GM23338 (cell line): Measurements from ENCODE around the gene FKBP9. TPM values are rescaled to one million over a fixed set of nuclear protein-coding genes. Genes with fewer than 3 reads are reported as not detected.

Source experiments
- ATAC-seq: fragments of 200-7000 bp; cut with Tn5 transposase; 3 replicates; pipeline ENCODE4 v1.9.1; 2020
- DNase-seq: peaks from one replicate; pipeline ENCODE4 v3.0.0-alpha.2; 2015; ENCODE audit warnings: low spot score
- H2AFZ ChIP-seq: fragments of 200-600 bp; sonication (generic); 2 replicates; pipeline ENCODE4 v1.8.0; 2016; ENCODE audit warnings: antibody characterized with exemption, mild to moderate bottlenecking, moderate library complexity
- H3F3A ChIP-seq: fragments of 200-600 bp; sonication (generic); replicated peaks from 2 replicates; pipeline ENCODE4 v1.8.0; 2017; ENCODE audit warnings: antibody characterized with exemption, mixed run types, low read depth
- H3K27ac ChIP-seq: fragments of 200-600 bp; sonication (generic); 2 replicates; pipeline ENCODE4 v1.6.1; 2016; ENCODE audit warnings: low read depth
- H3K27me3 ChIP-seq: fragments of 200-600 bp; sonication (generic); 2 replicates; pipeline ENCODE4 v1.8.0; 2016; ENCODE audit warnings: mild to moderate bottlenecking, mixed run types, moderate library complexity; ENCODE audit not compliant: insufficient read depth
- H3K36me3 ChIP-seq: fragments of 200-600 bp; sonication (generic); 2 replicates; pipeline ENCODE4 v1.8.0; 2016; ENCODE audit warnings: mild to moderate bottlenecking; ENCODE audit not compliant: insufficient read depth
- H3K4me1 ChIP-seq: fragments of 200-600 bp; sonication (generic); 2 replicates; pipeline ENCODE4 v1.8.0; 2016; ENCODE audit warnings: mild to moderate bottlenecking, moderate library complexity; ENCODE audit not compliant: insufficient read depth
- H3K4me2 ChIP-seq: fragments of 200-600 bp; sonication (generic); 2 replicates; pipeline ENCODE4 v1.7.1; 2017; ENCODE audit warnings: mixed run types
- H3K4me3 ChIP-seq: fragments of 200-600 bp; sonication (generic); 2 replicates; pipeline ENCODE4 v1.6.1; 2016; ENCODE audit warnings: mixed run types
- H3K79me2 ChIP-seq: fragments of 200-600 bp; sonication (generic); replicated peaks from 2 replicates; pipeline ENCODE4 v1.8.0; 2017; ENCODE audit warnings: mild to moderate bottlenecking; ENCODE audit not compliant: insufficient read depth
- H3K9me2 ChIP-seq: fragments of 200-600 bp; sonication (generic); 2 replicates; pipeline ENCODE4 v1.8.0; 2017; ENCODE audit not compliant: insufficient read depth
- H4K20me1 ChIP-seq: fragments of 200-600 bp; sonication (generic); replicated peaks from 2 replicates; pipeline ENCODE4 v1.8.0; 2017; ENCODE audit warnings: mild to moderate bottlenecking; ENCODE audit not compliant: insufficient read depth
- H3K27ac Mint-ChIP-seq: 2 replicates; pipeline ENCODE4 v1.8.0; 2020; ENCODE audit warnings: inconsistent platforms, mild to moderate bottlenecking, moderate library complexity, mixed read lengths
- H3K27me3 Mint-ChIP-seq: 3 replicates; pipeline ENCODE4 v1.8.0; 2022; ENCODE audit warnings: low read depth, mild to moderate bottlenecking, moderate library complexity, mixed read lengths, inconsistent platforms; ENCODE audit not compliant: insufficient read depth, poor library complexity
- H3K36me3 Mint-ChIP-seq: 3 replicates; pipeline ENCODE4 v1.8.0; 2021; ENCODE audit warnings: low read depth, mild to moderate bottlenecking, inconsistent platforms, moderate library complexity, mixed read lengths
- H3K4me1 Mint-ChIP-seq: 3 replicates; pipeline ENCODE4 v1.8.0; 2020; ENCODE audit warnings: mild to moderate bottlenecking, inconsistent platforms, mixed read lengths
- H3K4me3 Mint-ChIP-seq: 3 replicates; pipeline ENCODE4 v1.8.0; 2021; ENCODE audit warnings: moderate library complexity, mild to moderate bottlenecking, inconsistent platforms, mixed read lengths
- H3K9me3 Mint-ChIP-seq: 3 replicates; pipeline ENCODE4 v1.8.0; 2020; ENCODE audit warnings: moderate library complexity, mild to moderate bottlenecking, inconsistent platforms, mixed read lengths
- CREB1 ChIP-seq: fragments of 250-450 bp; sonication (Bioruptor Pico); IDR thresholded peaks from 2 replicates; pipeline ENCODE4 v1.5.0; 2020; ENCODE audit warnings: low read depth, mild to moderate bottlenecking, moderate library complexity
- CTCF ChIP-seq, 2 experiments: fragments of 200-600 bp in 1 of 2; sonication (generic) in 1 of 2; conservative IDR thresholded peaks; 2 replicates each; pipeline versions ENCODE4 v1.5.1 to v1.6.1; 2016 to 2017; ENCODE audit warnings: antibody characterized with exemption in 2 of 2, low read depth in 2 of 2, mild to moderate bottlenecking in 2 of 2, moderate library complexity in 1 of 2
- ETS1 ChIP-seq: IDR thresholded peaks from 2 replicates; pipeline ENCODE4 v1.6.1; 2016; ENCODE audit warnings: antibody characterized with exemption
- EZH2 ChIP-seq: fragments of 200-600 bp; sonication (generic); IDR thresholded peaks from one replicate; pipeline ENCODE4 v1.8.0; 2017; ENCODE audit warnings: antibody characterized with exemption, mild to moderate bottlenecking, low read depth; ENCODE audit not compliant: unreplicated experiment
- EZH2phosphoT487 ChIP-seq: fragments of 200-600 bp; sonication (generic); IDR thresholded peaks from one replicate; pipeline ENCODE4 v1.8.1; 2018; ENCODE audit warnings: antibody characterized with exemption; ENCODE audit not compliant: unreplicated experiment
- JUNB ChIP-seq: IDR thresholded peaks from one replicate; pipeline ENCODE4 v1.6.1; 2016; ENCODE audit warnings: antibody characterized with exemption; ENCODE audit not compliant: unreplicated experiment
- NANOG ChIP-seq: IDR thresholded peaks from 2 replicates; pipeline ENCODE4 v1.6.1; 2016; ENCODE audit warnings: antibody characterized with exemption, borderline replicate concordance
- POLR2AphosphoS5 ChIP-seq: IDR thresholded peaks from 2 replicates; pipeline ENCODE4 v1.6.1; 2016; ENCODE audit warnings: antibody characterized with exemption, low read depth
- REST ChIP-seq: IDR thresholded peaks from one replicate; pipeline ENCODE4 v1.6.1; 2018; ENCODE audit warnings: antibody characterized with exemption; ENCODE audit not compliant: unreplicated experiment
- STAT1 ChIP-seq: IDR thresholded peaks from one replicate; pipeline ENCODE4 v1.6.1; 2016; ENCODE audit warnings: antibody characterized with exemption; ENCODE audit not compliant: unreplicated experiment
- ZNF114 ChIP-seq: fragments of 250-450 bp; sonication (Bioruptor Pico); IDR thresholded peaks from 2 replicates; pipeline ENCODE4 v1.5.0; 2020; ENCODE audit warnings: mild to moderate bottlenecking, moderate library complexity
- ZNF331 ChIP-seq: fragments of 250-450 bp; sonication (Bioruptor Pico); IDR thresholded peaks from 2 replicates; pipeline ENCODE4 v1.5.0; 2020; ENCODE audit warnings: low read depth, mild to moderate bottlenecking, moderate library complexity
- ZNF462 ChIP-seq: fragments of 250-450 bp; sonication (Bioruptor Pico); IDR thresholded peaks from 2 replicates; pipeline ENCODE4 v1.5.0; 2020; ENCODE audit warnings: mild to moderate bottlenecking, moderate library complexity
- polyA plus RNA-seq: library from polyadenylated mRNA; unstranded; fragments of >200 nt; fragmentation: Nextera tagmentation; extraction: Ambion mirVana; gene quantifications from 2 replicates; pipeline ENCODE4 v1.2.1, GENCODE V29; 2016
- total RNA-seq: library from RNA; depleted of rRNA; stranded (reverse); fragments of >200 nt; shearing (Covaris generic); gene quantifications from 2 replicates; pipeline ENCODE4 v1.2.3, GENCODE V29; 2014

FKBP9 gene
- total and polyA plus RNA-seq, 2 experiments from 2014 or later, result 5.2 to 15.8 TPM

GRCh38 chr7:33044401-33044718 is 87.1 kb downstream of the FKBP9 start:
- H3K27ac ChIP-seq, result 0 out of 2 replicates have a peak overlapping the region, but pooled peaks have one; percentile 2
- H3K4me1 ChIP-seq, result no peaks in the 10 kb centered on the region; the same call in 1 of the 2 replicates
- peaks cover 6% of the 10 kb centered on the region for H3K4me1 Mint-ChIP-seq
- H3K79me2 ChIP-seq, result peaks cover 99% of the 10 kb centered on the region
- H3K4me2 ChIP-seq, result no peak overlapping the region
- no peaks in the 10 kb centered on the region for H3F3A ChIP-seq
- no peaks in the 10 kb centered on the region for H3K27me3 ChIP-seq
- H3K27ac Mint-ChIP-seq, result no peak overlapping the region
- no peak overlapping the region for H3K4me3 Mint-ChIP-seq
- no peak for ATAC-seq
- no peak overlapping the region for H3K4me3 ChIP-seq
- no peaks in the 10 kb centered on the region for H3K27me3 Mint-ChIP-seq
- H3K9me2 ChIP-seq, result no peaks in the 10 kb centered on the region
- H2AFZ ChIP-seq, result no peak overlapping the region
- H4K20me1 ChIP-seq, result peaks cover 61% of the 10 kb centered on the region
- no peak for DNase-seq
- peaks cover 3% of the 10 kb centered on the region for H3K36me3 Mint-ChIP-seq
- no peaks in the 10 kb centered on the region for H3K36me3 ChIP-seq
- TF ChIP-seq EZH2phosphoT487 (no peak), ZNF462 (CRISPR knock-in tag) (no peak), EZH2 (no peak), CREB1 (CRISPR knock-in tag) (no peak), ZNF114 (CRISPR knock-in tag) (no peak), NANOG (no peak), POLR2AphosphoS5 (no peak), ZNF331 (no peak), JUNB (no peak), STAT1 (no peak), CTCF (conservative IDR thresholded peaks at IDR 0.05; ENCODE audit: low read depth in 2 of 2) (no peak), REST (no peak), ETS1 (no peak)
- H3K9me3 Mint-ChIP-seq, result no peaks in the 10 kb centered on the region
